Chondrocyte (in vitro differentiated cells): ENCODE measurements around the gene SNORC. TPM values are rescaled to one million over a fixed set of nuclear protein-coding genes. Genes with fewer than 3 reads are reported as not detected.
"Not testable (repeated sequence)": the region's sequence is repeated elsewhere in the genome, so short reads cannot be mapped to it uniquely, and the experiment has no call there.

Experiments
- DNase-seq: peaks from one replicate; pipeline ENCODE4 v3.0.0; 2021; ENCODE audit warnings: mixed read lengths, low spot score
- H3K27ac Mint-ChIP-seq: one replicate; pipeline ENCODE4 v1.8.0; 2021; ENCODE audit warnings: mild to moderate bottlenecking, moderate library complexity, mixed read lengths; ENCODE audit not compliant: unreplicated experiment
- H3K27me3 Mint-ChIP-seq: 2 replicates; pipeline ENCODE4 v1.8.0; 2021; ENCODE audit warnings: low read depth, mixed read lengths
- H3K36me3 Mint-ChIP-seq: 2 replicates; pipeline ENCODE4 v1.8.0; 2021; ENCODE audit warnings: low read depth, mixed read lengths
- H3K4me1 Mint-ChIP-seq: 2 replicates; pipeline ENCODE4 v1.8.0; 2021; ENCODE audit warnings: low read depth, mild to moderate bottlenecking, mixed read lengths
- H3K4me3 Mint-ChIP-seq: one replicate; pipeline ENCODE4 v1.8.0; 2021; ENCODE audit warnings: mild to moderate bottlenecking, moderate library complexity, mixed read lengths; ENCODE audit not compliant: unreplicated experiment
- H3K9me3 Mint-ChIP-seq: 2 replicates; pipeline ENCODE4 v1.8.0; 2021; ENCODE audit warnings: low read depth, mixed read lengths
- total RNA-seq: library from RNA; stranded (reverse); gene quantifications from 3 replicates; pipeline ENCODE4 v1.2.1, GENCODE V29; 2021
- TF ChIP-seq, protein P1 (sequence below): fragments of 200-600 bp; sonication (generic); IDR thresholded peaks from 2 replicates; pipeline ENCODE4 v1.5.0; 2021; ENCODE audit warnings: antibody characterized with exemption, mild to moderate bottlenecking, moderate library complexity

The SNORC gene
- total RNA-seq, 1 donor from 2014 or later, result 2.1 TPM

DNA sequence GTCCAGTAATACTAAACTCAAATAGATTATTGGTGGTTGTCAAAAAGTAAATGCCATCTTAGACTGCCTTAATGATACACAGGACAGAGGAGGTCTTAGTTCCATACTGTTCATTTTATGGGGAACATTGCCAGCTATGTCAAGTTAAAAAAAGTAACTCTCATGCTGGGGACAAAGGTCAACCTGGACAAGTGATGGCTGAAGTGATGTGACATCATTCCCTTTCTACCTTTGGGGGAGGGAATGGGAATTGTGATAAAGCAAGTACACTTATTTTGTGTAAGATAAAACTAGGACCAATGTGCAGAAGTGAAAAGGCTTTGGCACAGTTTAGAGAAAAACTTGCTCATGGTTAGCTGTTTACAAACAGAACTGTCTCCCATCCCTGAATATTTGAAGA lies 24.0 kb upstream of the SNORC start:
- Mint-ChIP-seq H3K36me3 (peaks cover 20% of the 10 kb centered on the region), H3K4me1 (no peaks in the 10 kb centered on the region), H3K9me3 (no peaks in the 10 kb centered on the region), H3K4me3 (no peak overlapping the region), H3K27ac (no peak overlapping the region), H3K27me3 (no peaks in the 10 kb centered on the region)
- DNase-seq, result no peak
- TF ChIP-seq, protein P1, sequence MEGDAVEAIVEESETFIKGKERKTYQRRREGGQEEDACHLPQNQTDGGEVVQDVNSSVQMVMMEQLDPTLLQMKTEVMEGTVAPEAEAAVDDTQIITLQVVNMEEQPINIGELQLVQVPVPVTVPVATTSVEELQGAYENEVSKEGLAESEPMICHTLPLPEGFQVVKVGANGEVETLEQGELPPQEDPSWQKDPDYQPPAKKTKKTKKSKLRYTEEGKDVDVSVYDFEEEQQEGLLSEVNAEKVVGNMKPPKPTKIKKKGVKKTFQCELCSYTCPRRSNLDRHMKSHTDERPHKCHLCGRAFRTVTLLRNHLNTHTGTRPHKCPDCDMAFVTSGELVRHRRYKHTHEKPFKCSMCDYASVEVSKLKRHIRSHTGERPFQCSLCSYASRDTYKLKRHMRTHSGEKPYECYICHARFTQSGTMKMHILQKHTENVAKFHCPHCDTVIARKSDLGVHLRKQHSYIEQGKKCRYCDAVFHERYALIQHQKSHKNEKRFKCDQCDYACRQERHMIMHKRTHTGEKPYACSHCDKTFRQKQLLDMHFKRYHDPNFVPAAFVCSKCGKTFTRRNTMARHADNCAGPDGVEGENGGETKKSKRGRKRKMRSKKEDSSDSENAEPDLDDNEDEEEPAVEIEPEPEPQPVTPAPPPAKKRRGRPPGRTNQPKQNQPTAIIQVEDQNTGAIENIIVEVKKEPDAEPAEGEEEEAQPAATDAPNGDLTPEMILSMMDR, result no peak

DNA sequence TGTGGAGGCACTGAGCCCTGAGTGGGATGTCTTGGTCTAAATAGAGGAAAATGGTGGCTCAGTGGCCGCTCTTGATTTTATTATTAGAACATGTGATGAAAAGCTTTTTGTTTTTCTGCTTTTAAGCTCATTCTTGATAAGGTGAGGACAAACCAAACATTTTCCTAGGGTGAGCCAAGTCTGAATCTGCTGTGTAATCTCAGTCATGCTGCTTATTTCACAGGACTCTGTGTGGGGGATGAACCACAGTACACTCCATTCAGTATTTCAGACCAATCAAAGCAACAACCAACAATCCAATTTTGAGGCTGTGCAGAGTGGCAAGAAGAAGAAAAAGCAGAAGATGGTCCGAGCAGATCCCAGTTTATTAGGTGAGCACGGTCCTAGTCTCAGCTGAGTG lies 20.0 kb upstream of the SNORC start:
- TF ChIP-seq, protein P1, result no peak
- H3K4me1 Mint-ChIP-seq, result peaks cover 29% of the 10 kb centered on the region
- no peaks in the 10 kb centered on the region for H3K9me3 Mint-ChIP-seq
- H3K27ac Mint-ChIP-seq, result no peak overlapping the region
- no peaks in the 10 kb centered on the region for H3K27me3 Mint-ChIP-seq
- H3K36me3 Mint-ChIP-seq, result peaks cover 14% of the 10 kb centered on the region
- H3K4me3 Mint-ChIP-seq, result no peak overlapping the region
- no peak for DNase-seq

DNA sequence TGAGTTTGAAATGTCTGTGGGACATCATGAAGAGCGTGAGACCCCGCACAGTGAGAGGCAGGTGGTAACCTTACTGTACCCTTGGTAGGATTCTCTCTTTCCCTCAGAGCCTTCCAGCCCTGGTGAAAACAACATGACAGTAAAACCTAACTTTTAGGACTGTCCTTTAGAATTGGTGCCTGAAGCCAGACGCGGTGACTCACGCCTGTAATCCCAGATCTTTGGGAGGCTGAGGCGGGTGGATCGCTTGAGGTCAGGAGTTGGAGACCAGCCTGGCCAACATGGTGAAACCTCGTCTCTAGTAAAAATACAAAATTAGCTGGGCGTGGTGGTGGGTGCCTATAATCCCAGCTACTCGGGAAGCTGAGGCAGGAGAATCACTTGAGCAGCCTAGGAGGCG lies 18.0 kb upstream of the SNORC start:
- not testable (repeated sequence) for H3K4me3 Mint-ChIP-seq

DNA sequence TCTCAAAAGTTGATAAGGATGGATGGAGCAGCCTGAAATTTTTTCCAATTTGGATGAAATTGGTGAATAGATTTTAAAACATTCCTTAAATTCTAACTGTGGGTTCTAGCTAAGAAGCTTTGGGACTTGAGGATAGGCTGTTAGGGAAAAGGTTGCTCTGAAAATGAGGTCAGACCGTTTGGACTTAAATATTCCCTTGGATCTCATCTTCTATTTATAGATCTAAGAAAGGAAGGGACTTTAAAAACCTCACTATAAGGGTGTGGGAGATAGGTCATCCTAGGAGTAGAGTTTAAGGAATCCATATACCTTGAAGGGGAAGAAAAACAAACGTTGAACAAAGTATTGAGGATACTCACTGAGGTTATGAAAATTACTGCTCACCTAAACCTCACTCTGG lies 17.4 kb upstream of the SNORC start:
- Mint-ChIP-seq H3K9me3 (no peaks in the 10 kb centered on the region), H3K4me3 (no peak overlapping the region), H3K27me3 (no peaks in the 10 kb centered on the region), H3K27ac (peak overlapping the region; percentile 54), H3K36me3 (peaks cover 24% of the 10 kb centered on the region), H3K4me1 (peaks cover 47% of the 10 kb centered on the region)
- DNase-seq, result no peak
- TF ChIP-seq, protein P1, result no peak

More for the DNA sequence above, 18.0 kb upstream of the SNORC start:
- peaks cover 41% of the 10 kb centered on the region for H3K4me1 Mint-ChIP-seq
- H3K9me3 Mint-ChIP-seq, DNase-seq, H3K27me3 Mint-ChIP-seq: not testable (repeated sequence)
- peak overlapping the region; percentile 61 for H3K27ac Mint-ChIP-seq
- peaks cover 23% of the 10 kb centered on the region for H3K36me3 Mint-ChIP-seq

DNA sequence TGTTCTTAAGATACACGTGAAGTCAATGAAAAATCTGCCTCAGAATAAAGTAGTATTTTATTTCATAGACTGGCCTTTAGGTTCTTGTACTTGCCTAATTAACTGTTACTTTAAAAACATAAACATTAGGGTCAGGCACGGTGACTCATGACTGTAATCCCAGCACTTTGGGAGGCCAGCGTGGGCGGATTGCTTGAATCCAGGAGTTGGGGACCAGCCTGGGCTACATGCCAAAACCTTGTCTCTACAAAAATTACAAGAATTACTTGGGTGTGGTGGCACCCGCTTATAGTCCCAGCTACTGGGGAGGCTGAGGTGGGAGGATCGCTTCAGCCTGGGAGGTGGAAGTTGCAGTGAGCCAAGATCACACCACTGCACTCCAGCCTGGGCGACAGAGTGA lies 16.0 kb upstream of the SNORC start:
- H3K27me3 Mint-ChIP-seq, result no peaks in the 10 kb centered on the region

DNA sequence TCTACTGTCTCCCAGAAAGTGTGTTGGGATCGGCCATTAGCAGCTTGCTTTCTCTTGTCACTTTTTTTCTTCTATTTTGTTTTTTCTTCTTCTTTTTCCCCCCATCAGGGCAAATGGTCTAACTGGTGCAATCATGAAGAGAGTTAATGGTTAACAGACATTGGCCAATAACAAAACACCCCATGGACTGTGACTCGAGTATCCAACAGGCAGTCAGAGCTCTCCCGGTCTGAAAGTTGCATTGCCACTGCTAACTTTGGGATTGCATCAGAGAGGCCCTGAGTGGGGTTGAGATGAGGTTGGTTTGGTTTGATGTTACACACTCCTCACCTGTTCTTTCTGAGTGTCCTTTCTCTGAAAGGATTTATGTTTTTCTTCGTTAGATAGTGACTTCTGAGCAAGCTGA lies 12.9 kb upstream of the SNORC start:
- Mint-ChIP-seq H3K27me3 (no peaks in the 10 kb centered on the region), H3K4me3 (no peak overlapping the region), H3K27ac (peak overlapping the region; percentile 88), H3K4me1 (peaks cover 51% of the 10 kb centered on the region), H3K9me3 (no peaks in the 10 kb centered on the region), H3K36me3 (peaks cover 21% of the 10 kb centered on the region)
- no peak for DNase-seq
- TF ChIP-seq, protein P1, result no peak

More for the DNA sequence above, 16.0 kb upstream of the SNORC start:
- TF ChIP-seq, protein P1, result no peak
- DNase-seq, result no peak
- H3K27ac Mint-ChIP-seq, result peak overlapping the region; percentile 85
- no peak overlapping the region for H3K4me3 Mint-ChIP-seq
- H3K4me1 Mint-ChIP-seq, result peaks cover 49% of the 10 kb centered on the region
- H3K9me3 Mint-ChIP-seq, result no peaks in the 10 kb centered on the region
- H3K36me3 Mint-ChIP-seq, result peaks cover 24% of the 10 kb centered on the region
